GM21515 (cell line): ENCODE results near the gene S100A8.
"Not testable (repeated sequence)": the region's sequence is repeated elsewhere in the genome, so short reads cannot be mapped to it uniquely, and the experiment has no call there.

Experiments
- ATAC-seq: cut with Tn5 transposase; IDR thresholded peaks from one replicate; pipeline ENCODE4 v1.9.1; 2021; ENCODE audit not compliant: unreplicated experiment

Gene S100A8

DNA sequence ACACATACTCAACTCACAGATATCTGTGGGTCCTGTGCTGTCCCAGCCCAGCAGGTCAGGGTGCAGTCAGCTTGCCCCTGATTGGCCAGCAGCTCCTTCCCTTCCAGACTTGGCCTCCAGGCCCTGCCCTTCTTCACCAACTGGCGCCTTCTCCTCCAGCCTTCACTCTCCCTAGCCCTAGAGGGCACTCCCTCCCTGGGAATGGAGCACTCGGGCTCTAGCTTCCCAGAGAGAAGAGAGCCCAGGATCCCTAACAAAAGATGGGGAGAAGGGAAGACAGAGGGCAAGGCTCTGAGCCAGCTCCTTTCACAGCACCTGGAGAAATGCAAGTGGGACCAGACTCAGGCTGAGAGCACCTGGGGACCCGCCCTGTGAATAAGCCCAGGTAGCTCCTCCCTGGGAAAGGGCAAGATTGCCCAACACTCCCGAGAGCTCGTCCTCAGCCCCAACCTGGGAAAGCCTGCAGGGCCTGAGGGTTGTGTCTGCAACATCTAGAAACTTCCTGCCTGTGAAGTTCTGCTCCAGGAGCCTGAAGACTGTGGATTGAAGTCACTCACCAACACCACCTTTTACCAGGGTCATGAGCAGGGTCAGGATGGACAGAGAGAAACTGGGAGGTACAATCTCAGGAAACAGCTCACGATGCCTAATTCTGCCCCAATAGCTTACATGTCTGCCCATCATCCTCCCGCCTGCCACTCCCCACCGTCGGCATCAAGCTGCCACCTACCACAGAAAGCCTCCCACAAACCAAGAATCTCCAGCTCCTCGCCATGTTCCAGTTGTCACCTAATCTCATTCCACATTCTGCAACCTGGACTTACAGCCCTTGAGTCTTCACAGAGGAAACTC lies 42.1 kb downstream of the S100A8 start, which contains the start of gene PGLYRP4:
Gene PGLYRP4 (minus strand): TSS at position 331 of the 852 bp plus-strand sequence. CDS start 909 bp downstream, outside the sequence.
- no peak for ATAC-seq

DNA sequence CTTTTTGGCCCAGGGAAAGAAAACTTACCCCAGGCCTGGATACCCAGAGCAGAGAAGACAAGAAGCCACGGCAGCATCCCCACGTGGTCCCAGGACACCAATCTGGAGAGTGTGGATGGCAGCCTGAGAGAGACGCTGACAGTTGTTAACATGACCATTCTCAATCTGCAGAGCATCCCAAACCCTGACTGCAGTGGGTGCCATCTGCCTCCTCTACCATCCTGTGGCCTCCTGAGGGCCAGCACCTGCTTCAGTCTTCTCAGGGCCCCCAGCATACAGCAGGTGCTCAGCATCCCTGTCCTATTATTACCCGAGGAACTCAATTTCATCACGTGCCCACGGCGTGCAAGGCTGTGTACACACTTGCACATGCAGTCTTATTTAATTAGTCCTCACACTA lies 43.0 kb downstream of the S100A8 start:
- ATAC-seq = no peak

DNA sequence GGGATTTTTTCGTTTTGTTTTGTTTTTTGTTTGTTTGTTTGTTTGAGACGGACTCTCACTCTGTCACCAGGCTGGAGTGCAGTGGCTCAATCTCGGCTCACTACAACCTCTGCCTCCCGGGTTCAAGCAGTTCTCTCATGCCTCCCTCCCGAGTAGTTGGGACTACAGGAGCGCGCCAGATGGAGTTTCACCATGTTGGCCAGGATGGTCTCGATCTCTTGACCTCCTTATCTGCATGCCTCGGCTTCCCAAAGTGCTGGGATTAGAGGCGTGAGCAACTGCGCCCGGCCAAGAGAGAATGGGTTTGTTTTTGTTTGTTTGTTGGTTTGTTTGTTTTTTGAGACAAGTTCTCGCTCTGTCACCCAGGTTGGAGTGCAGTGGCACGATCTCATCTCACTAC lies 43.8 kb downstream of the S100A8 start:
- ATAC-seq = not testable (repeated sequence)

DNA sequence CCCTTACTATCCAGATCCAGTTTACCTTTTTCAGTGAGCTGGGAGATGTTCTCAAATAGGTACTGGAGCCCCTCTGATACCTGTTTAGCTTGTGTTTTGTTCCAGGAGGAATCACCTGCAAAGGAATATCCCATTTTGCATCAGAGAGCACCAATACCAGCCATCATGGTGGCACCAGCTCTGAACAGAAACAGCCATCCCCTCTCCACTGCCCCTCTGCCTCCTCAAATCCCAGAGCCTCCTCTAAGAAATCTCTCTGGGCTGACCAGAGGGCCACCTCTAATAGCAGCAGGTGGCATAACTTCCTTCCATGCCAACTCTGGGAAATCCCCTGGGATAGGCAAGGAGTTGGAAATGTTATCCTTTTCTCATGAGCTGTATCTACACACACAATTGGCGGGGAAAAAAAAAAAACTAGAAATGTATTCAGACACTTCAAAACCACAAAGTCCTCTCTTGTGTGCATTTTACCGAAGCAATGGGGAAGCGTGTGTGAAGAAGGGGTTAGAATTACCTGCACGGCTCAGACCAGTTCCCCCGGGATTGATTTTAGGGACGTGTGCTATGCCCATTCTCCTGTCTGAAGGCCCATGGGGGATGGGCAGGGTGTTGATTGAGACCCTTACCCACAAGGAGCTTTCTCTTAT lies 44.7 kb downstream of the S100A8 start:
- no peak for ATAC-seq

DNA sequence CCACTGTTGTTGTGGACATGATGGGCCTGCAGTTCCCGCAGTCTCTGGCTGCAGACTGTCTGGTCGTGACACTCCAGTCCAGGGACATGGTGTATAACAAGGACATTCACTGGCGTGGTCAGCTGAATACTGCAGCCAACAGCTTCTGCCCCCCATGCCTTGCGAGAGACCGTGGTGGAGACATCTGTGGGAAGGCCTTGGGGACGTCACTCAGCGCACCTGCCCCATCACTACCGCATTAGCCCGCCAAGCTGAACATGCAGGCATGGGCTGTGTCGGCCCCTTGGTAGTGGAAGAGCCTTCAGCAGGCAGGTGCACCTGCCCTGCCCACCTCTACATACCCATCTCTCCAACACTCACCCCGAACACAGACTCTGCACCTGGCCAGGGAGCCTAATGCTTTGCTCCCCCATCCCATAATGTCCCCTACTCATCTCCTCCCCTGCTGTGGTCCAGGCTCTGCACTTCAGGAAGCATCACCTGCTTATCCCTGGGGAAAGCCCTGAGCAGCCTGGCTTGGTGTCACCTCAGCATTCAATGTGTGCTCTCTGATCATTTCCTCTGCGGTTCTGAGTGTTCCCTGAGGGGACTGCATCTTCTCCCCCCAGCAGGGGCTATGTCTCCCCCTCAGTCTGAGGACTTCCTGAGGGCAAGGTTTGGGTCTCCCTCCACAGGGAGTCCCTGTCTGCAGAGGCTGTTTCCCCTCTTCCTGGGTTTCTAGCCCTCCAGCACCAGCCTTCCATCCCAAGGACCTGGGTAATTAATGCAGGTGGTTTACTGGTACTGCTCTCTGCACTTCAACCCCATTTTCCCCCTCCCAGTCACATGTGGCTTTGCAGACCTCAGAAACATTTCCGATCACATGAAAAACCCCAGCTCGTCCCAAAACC lies 45.4 kb downstream of the S100A8 start:
- no peak for ATAC-seq

DNA sequence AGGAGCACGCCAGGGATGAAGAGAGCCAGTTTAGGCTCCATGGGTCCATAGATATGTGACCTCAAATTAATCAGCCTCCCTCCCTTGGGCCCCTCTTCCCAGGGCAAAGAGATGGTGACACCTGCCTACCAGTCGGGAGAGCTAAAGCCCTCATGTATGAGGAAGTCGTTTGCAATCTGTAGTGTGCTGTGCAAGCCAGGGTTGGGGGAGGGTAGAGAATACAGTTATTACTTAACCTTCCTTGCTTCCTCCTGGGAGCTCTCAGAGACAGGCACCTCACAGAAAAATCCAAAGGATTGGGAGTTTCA lies 46.2 kb downstream of the S100A8 start:
- ATAC-seq = no peak

DNA sequence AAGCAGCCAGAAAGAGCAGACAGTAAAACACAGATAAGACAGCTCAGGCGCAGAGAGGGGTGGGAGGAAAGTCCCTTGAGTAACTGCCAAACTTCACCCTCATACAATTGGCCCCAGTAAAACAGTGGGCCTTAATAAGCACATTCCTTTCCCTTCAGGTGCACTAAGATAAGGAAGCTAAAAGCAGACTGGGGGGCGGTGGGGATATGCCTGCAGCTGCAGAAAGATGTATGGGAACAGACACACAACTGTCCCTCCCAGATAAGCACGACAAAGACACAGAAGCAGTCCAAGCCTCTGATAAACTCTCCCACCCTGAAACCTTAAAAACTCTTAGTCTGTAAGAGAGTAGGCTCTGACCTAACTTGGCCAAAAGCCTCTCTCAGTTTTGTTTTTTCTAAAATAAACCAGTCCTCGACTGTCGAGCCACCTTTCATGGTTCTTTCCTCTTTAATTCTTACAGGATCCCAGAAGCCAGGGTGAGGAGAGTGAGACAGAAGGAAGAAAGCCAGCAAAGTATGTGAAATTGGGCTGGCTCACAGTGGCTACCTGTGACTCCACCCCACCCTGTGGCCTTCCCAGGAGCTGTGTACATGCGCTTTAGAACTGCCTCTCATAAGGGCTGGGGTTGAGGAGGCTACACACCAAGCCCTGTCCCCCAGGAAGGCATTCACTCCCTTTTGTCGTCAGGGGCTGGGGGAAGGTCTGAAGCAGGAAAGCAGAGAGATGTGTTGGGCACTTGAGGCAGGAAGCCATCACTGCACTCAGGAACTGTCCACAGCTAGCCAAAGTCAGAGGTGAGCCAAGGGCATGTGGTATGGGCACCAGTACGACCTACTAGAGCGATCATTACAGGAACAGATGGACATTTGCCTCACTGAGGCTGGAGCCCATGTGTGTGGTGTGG lies 46.8 kb downstream of the S100A8 start:
- ATAC-seq = no peak

DNA sequence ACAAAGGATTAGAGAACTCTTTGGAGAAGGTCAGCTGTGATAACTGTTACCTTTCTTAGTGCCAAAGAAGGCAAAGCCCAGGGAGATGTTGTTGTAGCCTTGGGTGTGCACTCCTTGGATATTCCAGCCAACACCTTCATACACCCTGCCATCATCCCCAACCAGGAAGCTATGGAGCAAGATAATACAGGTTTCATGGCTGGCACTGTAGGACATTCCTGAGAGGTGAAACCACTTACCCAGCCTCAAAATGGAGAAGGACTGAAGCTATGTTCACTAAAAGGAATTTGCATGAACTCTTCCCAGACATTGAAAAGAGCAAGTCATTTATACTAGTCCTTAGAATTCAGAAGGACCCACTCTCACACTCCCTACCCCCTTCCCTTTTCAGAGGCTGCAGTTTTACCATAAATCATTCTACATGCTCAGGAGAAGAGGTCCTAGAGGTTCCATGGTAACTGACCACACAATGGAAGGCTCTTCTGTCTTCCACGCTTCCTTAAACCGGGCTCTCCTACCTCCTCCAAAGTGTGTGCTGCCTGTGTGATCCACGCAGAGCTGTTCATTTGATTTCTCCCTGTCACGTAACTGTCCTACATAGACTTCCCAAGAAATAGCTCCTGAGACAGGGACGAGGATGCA lies 47.7 kb downstream of the S100A8 start:
- no peak for ATAC-seq

DNA sequence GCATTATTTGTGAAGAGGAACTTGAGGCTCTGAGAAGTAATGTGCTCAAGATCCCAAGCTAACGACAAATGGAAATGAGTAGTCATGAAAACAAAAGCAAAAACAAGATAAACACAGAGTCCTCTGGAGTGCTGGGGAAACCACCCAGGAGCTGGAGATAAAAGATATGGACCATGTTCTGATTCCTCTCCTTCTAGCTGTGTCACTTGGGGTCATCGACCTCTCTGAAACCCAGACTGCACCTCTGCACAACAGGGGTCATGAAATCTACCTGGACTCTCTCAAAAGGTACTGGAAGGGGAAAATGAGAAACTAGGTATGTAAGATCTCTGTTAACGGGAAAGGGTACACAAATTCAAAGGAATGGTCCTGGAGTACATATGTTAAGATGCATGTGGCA lies 48.7 kb downstream of the S100A8 start:
- ATAC-seq = no peak

DNA sequence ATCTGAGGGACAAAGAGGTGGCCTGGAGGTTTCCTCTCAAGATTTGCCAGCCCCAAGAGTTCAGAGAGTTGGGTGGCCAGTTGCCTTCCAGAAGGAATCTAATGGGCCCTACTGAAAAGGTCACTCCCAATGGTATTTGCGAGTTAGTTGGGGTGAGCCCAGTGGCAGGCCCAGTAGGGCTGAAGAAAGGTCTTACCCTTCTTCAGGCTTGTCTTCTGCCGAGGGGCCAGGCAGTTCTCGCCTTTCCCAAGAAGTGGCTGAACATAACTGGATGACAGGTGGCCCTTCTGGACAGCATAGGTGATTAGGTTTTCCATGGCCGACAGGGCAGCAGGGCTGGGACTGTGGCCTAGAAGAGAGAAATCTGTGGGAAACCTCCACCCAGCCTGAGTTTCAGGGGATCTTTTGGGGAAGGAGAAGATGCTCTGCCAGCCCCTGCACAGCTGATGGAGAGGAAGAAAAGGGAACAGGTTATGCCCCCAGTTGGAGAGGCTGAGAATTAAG lies 49.4 kb downstream of the S100A8 start:
- ATAC-seq = no peak

DNA sequence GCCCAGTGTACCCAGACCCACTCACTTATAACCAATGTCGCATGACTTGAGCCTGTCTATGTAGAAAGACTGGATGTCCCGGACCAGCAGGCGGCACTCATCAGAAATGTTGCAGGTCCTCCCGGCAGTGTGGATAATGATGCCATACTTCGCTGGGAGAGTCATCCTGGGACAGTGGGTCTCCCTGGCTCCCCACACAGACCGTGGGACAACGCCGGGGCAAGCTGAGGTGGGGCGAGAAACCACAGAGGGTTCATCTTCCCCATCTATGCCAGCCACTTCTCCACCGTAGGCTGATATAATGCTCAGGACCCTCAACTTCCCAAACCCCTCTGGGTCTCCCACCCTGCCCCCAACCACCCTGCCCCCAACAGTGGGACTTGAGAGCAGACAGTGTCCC lies 50.5 kb downstream of the S100A8 start:
- no peak for ATAC-seq
